ACC112 (cell line): Measurements from ENCODE around the gene HEATR5B.

Experiments used
- H2AFZ ChIP-seq: fragments of 200-600 bp; sonication (generic); one replicate; pipeline ENCODE4 v1.6.0; 2017; ENCODE audit warnings: antibody characterized with exemption, low read length; ENCODE audit not compliant: unreplicated experiment
- H3K27ac ChIP-seq: fragments of 200-600 bp; sonication (generic); 2 replicates; pipeline ENCODE4 v1.5.1; 2014; ENCODE audit warnings: low read depth, mild to moderate bottlenecking, antibody characterized with exemption, low read length, moderate library complexity
- H3K27me3 ChIP-seq: fragments of 200-600 bp; sonication (generic); 2 replicates; pipeline ENCODE4 v1.6.1; 2014; ENCODE audit warnings: mild to moderate bottlenecking, antibody characterized with exemption, low read length, moderate library complexity, mixed read lengths; ENCODE audit not compliant: insufficient read depth
- H3K36me3 ChIP-seq: fragments of 200-600 bp; sonication (generic); 2 replicates; pipeline ENCODE4 v1.6.1; 2016; ENCODE audit warnings: mild to moderate bottlenecking, antibody characterized with exemption, low read length, moderate library complexity, mixed read lengths; ENCODE audit not compliant: insufficient read depth
- H3K4me1 ChIP-seq: fragments of 200-600 bp; sonication (generic); one replicate; pipeline ENCODE4 v1.6.1; 2016; ENCODE audit warnings: low read length, mixed read lengths; ENCODE audit not compliant: insufficient read depth, unreplicated experiment, control insufficient read depth
- H3K4me3 ChIP-seq: fragments of 200-600 bp; sonication (generic); 2 replicates; pipeline ENCODE4 v1.5.1; 2014; ENCODE audit warnings: mild to moderate bottlenecking, low read depth, low read length
- H3K79me2 ChIP-seq: fragments of 200-600 bp; sonication (generic); one replicate; pipeline ENCODE4 v1.6.0; 2016; ENCODE audit warnings: low read length; ENCODE audit not compliant: control insufficient read depth, unreplicated experiment, insufficient read depth

HEATR5B gene

GRCh38 chr2:37083873-37084794 lies at the start of gene HEATR5B, which contains the start of gene GPATCH11:
TSS of gene HEATR5B (minus strand) at chr2:37084372. CDS start at chr2:37083414, 958 bp downstream.
TSS of gene GPATCH11 (plus strand) at chr2:37084518. CDS start at chr2:37088382, 3,864 bp downstream.
- peak within 1 kb of the TSS; percentile 95 for H3K4me3 ChIP-seq
- peak within 1 kb of the TSS; percentile 5; the same call in 1 of the 2 replicates for H3K27ac ChIP-seq
- no peaks in the 10 kb centered on the region for H3K27me3 ChIP-seq
- H3K36me3 ChIP-seq, result peaks cover 22% of the 10 kb centered on the region; the same call in 1 of the 2 replicates
- peaks cover 25% of the 10 kb centered on the region for H3K4me1 ChIP-seq
- peak within 1 kb of the TSS; percentile 90 for H2AFZ ChIP-seq
- peaks cover 24% of the 10 kb centered on the region for H3K79me2 ChIP-seq

DNA sequence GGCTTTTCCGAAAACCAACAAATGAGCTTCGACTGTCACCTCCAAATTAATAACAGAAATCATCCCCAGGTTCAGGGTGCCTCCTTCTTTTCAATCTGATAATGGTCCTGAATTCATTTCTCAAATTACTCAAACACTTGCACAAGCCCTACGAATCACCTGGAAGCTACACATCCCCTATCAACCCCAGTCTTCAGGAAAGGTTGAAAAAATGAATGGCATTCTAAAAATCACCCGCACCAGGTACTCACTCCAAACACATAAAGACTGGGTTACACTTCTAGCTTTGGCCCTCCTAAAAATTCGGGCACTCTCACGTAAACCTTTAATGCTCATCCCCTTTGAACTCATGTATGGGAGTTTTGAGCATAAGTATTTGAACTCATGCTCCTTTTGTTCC lies 48.7 kb upstream of the HEATR5B start:
- peaks cover 83% of the 10 kb centered on the region for H3K36me3 ChIP-seq
- no peak overlapping the region for H2AFZ ChIP-seq
- H3K27ac ChIP-seq, result no peak overlapping the region
- no peaks in the 10 kb centered on the region for H3K27me3 ChIP-seq
- H3K79me2 ChIP-seq, result peaks cover 83% of the 10 kb centered on the region
- H3K4me3 ChIP-seq, result no peak overlapping the region
- H3K4me1 ChIP-seq, result no peaks in the 10 kb centered on the region

DNA sequence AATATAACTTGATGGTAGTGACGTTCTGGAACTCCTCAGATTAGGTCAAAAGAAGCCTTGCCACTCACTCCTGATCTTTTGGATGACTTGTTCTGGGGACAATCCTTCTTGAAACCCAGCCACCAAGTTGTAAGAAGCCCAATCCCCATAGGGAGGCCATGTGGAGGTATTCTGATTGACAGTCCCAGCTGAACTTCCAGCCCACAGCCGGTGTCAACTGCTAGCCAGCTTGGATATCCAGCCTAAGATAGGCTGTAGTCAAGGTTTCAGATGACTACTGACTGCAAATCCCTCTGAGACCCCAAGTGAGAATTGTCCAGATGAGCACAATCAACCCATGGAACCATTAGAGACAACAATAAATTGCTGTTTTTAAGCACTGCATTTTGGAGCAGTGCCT lies 41.2 kb upstream of the HEATR5B start:
- Histone ChIP-seq H2AFZ (no peak overlapping the region), H3K4me3 (no peak overlapping the region), H3K4me1 (no peaks in the 10 kb centered on the region), H3K36me3 (peaks cover 49% of the 10 kb centered on the region), H3K27me3 (no peaks in the 10 kb centered on the region), H3K27ac (no peak overlapping the region), H3K79me2 (peaks cover 38% of the 10 kb centered on the region)

DNA sequence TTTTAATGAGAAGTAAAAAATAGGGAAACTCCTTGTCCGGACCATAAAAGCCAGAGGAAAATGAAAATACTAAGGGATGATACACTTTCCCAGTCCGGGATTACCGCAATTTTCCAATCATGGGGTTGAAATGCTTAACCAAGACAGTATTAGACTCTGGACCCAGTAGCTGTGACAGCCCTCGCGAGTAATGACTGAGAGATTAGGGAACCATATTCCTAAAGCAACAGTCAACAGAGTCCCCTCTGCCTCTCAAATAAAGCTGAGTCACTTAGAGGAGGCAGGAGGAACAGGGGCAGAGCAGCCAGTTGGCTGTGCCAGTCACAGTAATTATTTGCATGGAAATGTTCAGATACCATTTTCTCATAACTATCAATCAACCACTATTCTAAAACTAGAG lies 35.0 kb upstream of the HEATR5B start:
- H3K27me3 ChIP-seq, result no peaks in the 10 kb centered on the region
- H3K79me2 ChIP-seq, result peaks cover 23% of the 10 kb centered on the region
- H2AFZ ChIP-seq, result no peak overlapping the region
- H3K36me3 ChIP-seq, result peaks cover 45% of the 10 kb centered on the region
- H3K27ac ChIP-seq, result no peak overlapping the region; the same call in 1 of the 2 replicates
- H3K4me1 ChIP-seq, result no peaks in the 10 kb centered on the region
- no peak overlapping the region for H3K4me3 ChIP-seq

DNA sequence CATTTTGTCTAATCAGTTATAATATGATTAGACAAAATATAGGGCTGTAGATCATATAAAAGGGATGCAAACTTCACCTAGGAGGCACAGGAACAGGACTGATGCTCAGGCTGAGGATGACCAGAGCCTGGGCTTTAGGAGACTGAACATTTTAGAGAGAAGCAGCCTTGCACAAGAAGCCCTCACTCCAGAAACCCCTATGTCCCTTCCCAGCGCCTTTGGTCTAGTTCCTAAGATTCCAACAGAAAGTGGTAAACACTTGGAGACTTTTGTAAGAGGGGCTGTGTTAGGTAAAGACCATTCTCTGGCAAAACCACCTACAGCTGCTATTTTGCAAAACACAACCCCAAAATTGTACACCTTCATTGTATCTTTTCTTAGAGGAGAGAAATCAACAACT lies 33.4 kb upstream of the HEATR5B start:
- Histone ChIP-seq H3K4me1 (no peaks in the 10 kb centered on the region), H2AFZ (no peak overlapping the region), H3K79me2 (peaks cover 20% of the 10 kb centered on the region), H3K4me3 (no peak overlapping the region), H3K36me3 (peaks cover 47% of the 10 kb centered on the region), H3K27ac (no peak overlapping the region), H3K27me3 (no peaks in the 10 kb centered on the region)

DNA sequence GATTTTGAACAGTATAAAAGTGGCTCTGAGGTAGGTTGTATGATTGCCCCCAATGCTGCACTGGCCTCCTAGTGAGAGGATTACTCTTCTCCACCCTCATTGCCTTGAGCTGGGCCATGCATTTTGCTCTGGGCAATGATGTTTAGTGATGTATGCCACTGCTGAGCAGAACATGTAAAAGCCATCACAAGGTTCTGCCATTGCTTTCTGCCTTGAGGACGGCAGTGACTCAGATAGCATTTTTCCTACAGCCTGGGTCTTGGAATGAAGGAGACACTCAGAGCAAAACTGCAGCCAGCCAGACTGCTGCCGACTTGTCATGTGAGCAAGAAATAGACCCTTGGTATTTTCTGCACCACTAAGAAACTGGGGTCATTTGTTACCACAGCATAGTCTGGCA lies 27.8 kb upstream of the HEATR5B start:
- H3K36me3 ChIP-seq, result peaks cover 47% of the 10 kb centered on the region

GRCh38 chr2:37110306-37111212 lies 26.4 kb upstream of the HEATR5B start:
- Histone ChIP-seq H3K4me1 (no peaks in the 10 kb centered on the region), H3K27ac (no peak overlapping the region), H3K4me3 (no peak overlapping the region), H3K36me3 (peaks cover 47% of the 10 kb centered on the region), H3K79me2 (peaks cover 3% of the 10 kb centered on the region), H3K27me3 (no peaks in the 10 kb centered on the region), H2AFZ (no peak overlapping the region)

More for the DNA sequence above, 27.8 kb upstream of the HEATR5B start:
- Histone ChIP-seq H3K4me3 (no peak overlapping the region), H3K27ac (no peak overlapping the region), H3K79me2 (peaks cover 11% of the 10 kb centered on the region), H3K4me1 (no peaks in the 10 kb centered on the region), H2AFZ (no peak overlapping the region), H3K27me3 (no peaks in the 10 kb centered on the region)

DNA sequence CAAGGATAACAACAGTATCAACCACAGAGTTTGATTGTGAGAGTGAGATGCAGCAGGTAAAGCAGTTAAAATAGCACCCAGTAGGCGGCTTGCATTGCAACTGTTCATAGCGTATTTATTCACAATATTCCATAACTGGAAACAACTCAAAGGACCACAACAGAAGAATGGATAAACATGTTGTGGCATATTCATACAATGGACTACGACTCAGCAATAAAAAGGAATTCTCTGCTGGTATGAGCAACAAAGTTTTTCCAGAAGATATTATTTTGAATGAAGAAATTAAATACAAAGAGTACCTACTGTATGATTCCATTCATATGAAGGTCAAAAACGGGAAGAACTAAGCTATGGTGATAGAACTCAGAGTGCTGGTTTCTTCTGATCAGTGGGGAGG lies 25.4 kb upstream of the HEATR5B start:
- Histone ChIP-seq H3K4me1 (peaks cover 4% of the 10 kb centered on the region), H2AFZ (no peak overlapping the region), H3K27ac (no peak overlapping the region), H3K27me3 (no peaks in the 10 kb centered on the region), H3K36me3 (peaks cover 46% of the 10 kb centered on the region), H3K79me2 (no peaks in the 10 kb centered on the region), H3K4me3 (no peak overlapping the region)

- Histone ChIP-seq H3K27me3 (no peaks in the 10 kb centered on the region), H3K4me3 (no peak overlapping the region), H3K79me2 (no peaks in the 10 kb centered on the region), H2AFZ (no peak overlapping the region), H3K27ac (no peak overlapping the region), H3K4me1 (peaks cover 15% of the 10 kb centered on the region), H3K36me3 (peaks cover 48% of the 10 kb centered on the region)
Observed at GRCh38 chr2:37105150-37105549, 21.0 kb upstream of the HEATR5B start.

GRCh38 chr2:37104178-37104577 lies 20.0 kb upstream of the HEATR5B start:
- Histone ChIP-seq H3K36me3 (peaks cover 52% of the 10 kb centered on the region), H3K4me3 (no peak overlapping the region), H3K27ac (no peak overlapping the region), H2AFZ (no peak overlapping the region), H3K79me2 (no peaks in the 10 kb centered on the region), H3K27me3 (no peaks in the 10 kb centered on the region), H3K4me1 (peaks cover 15% of the 10 kb centered on the region)
